Measurements from ENCODE around the gene NEK7.

The NEK7 gene

GRCh38 chr1:198270273-198270828 lies 113.6 kb downstream of the NEK7 start:
- Mint-ChIP-seq H3K36me3 (peaks cover 5% of the 10 kb centered on the region), H3K9me3 (no peaks in the 10 kb centered on the region), H3K4me1 (no peaks in the 10 kb centered on the region), H3K27ac (no peak overlapping the region), H3K4me3 (no peak overlapping the region), H3K27me3 (no peaks in the 10 kb centered on the region)
- DNase-seq (ENCODE audit: low spot score in 2 of 2), result no peak
- no peak for ATAC-seq (ENCODE audit: low read depth)

- ATAC-seq (ENCODE audit: low read depth) (no peak), DNase-seq (ENCODE audit: low spot score in 2 of 2) (no peak)
- Mint-ChIP-seq H3K4me1 (no peaks in the 10 kb centered on the region), H3K9me3 (no peaks in the 10 kb centered on the region), H3K27ac (no peak overlapping the region), H3K36me3 (peaks cover 5% of the 10 kb centered on the region), H3K27me3 (no peaks in the 10 kb centered on the region), H3K4me3 (no peak overlapping the region)
Observed at GRCh38 chr1:198271467-198271866, 114.7 kb downstream of the NEK7 start.

- H3K27me3 Mint-ChIP-seq, result no peaks in the 10 kb centered on the region
- no peak for DNase-seq (ENCODE audit: low spot score in 2 of 2)
- H3K4me1 Mint-ChIP-seq, result no peaks in the 10 kb centered on the region
- H3K4me3 Mint-ChIP-seq, result no peak overlapping the region
- no peak for ATAC-seq (ENCODE audit: low read depth)
- H3K9me3 Mint-ChIP-seq, result no peaks in the 10 kb centered on the region
- H3K36me3 Mint-ChIP-seq, result peaks cover 5% of the 10 kb centered on the region
- H3K27ac Mint-ChIP-seq, result no peak overlapping the region
Observed at GRCh38 chr1:198272492-198272891, 115.7 kb downstream of the NEK7 start.

GRCh38 chr1:198273748-198274295 lies 117.0 kb downstream of the NEK7 start:
- Mint-ChIP-seq H3K27ac (no peak overlapping the region), H3K36me3 (peaks cover 5% of the 10 kb centered on the region), H3K27me3 (no peaks in the 10 kb centered on the region), H3K9me3 (no peaks in the 10 kb centered on the region), H3K4me3 (no peak overlapping the region), H3K4me1 (no peaks in the 10 kb centered on the region)
- ATAC-seq (ENCODE audit: low read depth), result no peak
- no peak for DNase-seq (ENCODE audit: low spot score in 2 of 2)

- Mint-ChIP-seq H3K9me3 (no peaks in the 10 kb centered on the region), H3K36me3 (peaks cover 5% of the 10 kb centered on the region), H3K27me3 (no peaks in the 10 kb centered on the region), H3K4me3 (no peak overlapping the region), H3K27ac (no peak overlapping the region), H3K4me1 (no peaks in the 10 kb centered on the region)
- DNase-seq (ENCODE audit: low spot score in 2 of 2), result no peak
- no peak for ATAC-seq (ENCODE audit: low read depth)
Observed at GRCh38 chr1:198275597-198275996, 118.8 kb downstream of the NEK7 start.

GRCh38 chr1:198276241-198276640 lies 119.4 kb downstream of the NEK7 start:
- Mint-ChIP-seq H3K36me3 (no peaks in the 10 kb centered on the region), H3K27me3 (no peaks in the 10 kb centered on the region), H3K9me3 (no peaks in the 10 kb centered on the region), H3K4me1 (no peaks in the 10 kb centered on the region), H3K4me3 (no peak overlapping the region), H3K27ac (no peak overlapping the region)
- DNase-seq (ENCODE audit: low spot score in 2 of 2), result no peak
- ATAC-seq (ENCODE audit: low read depth), result no peak

GRCh38 chr1:198278943-198279342 lies 122.1 kb downstream of the NEK7 start:
- H3K36me3 Mint-ChIP-seq, result peaks cover 11% of the 10 kb centered on the region
- ATAC-seq (ENCODE audit: low read depth), result no peak
- no peaks in the 10 kb centered on the region for H3K9me3 Mint-ChIP-seq
- no peak overlapping the region for H3K4me3 Mint-ChIP-seq
- no peak overlapping the region for H3K27ac Mint-ChIP-seq
- peaks cover 11% of the 10 kb centered on the region for H3K4me1 Mint-ChIP-seq
- no peaks in the 10 kb centered on the region for H3K27me3 Mint-ChIP-seq
- no peak for DNase-seq (ENCODE audit: low spot score in 2 of 2)

- H3K9me3 Mint-ChIP-seq, result no peaks in the 10 kb centered on the region
- ATAC-seq (ENCODE audit: low read depth), result no peak
- peaks cover 13% of the 10 kb centered on the region for H3K36me3 Mint-ChIP-seq
- H3K27ac Mint-ChIP-seq, result no peak overlapping the region
- no peak overlapping the region for H3K4me3 Mint-ChIP-seq
- DNase-seq (ENCODE audit: low spot score in 2 of 2), result no peak
- no peaks in the 10 kb centered on the region for H3K27me3 Mint-ChIP-seq
- peaks cover 11% of the 10 kb centered on the region for H3K4me1 Mint-ChIP-seq
Observed at GRCh38 chr1:198280080-198280479, 123.3 kb downstream of the NEK7 start.

- Mint-ChIP-seq H3K4me1 (peaks cover 12% of the 10 kb centered on the region), H3K27ac (no peak overlapping the region), H3K9me3 (no peaks in the 10 kb centered on the region), H3K36me3 (peaks cover 16% of the 10 kb centered on the region), H3K27me3 (no peaks in the 10 kb centered on the region), H3K4me3 (no peak overlapping the region)
- DNase-seq (ENCODE audit: low spot score in 2 of 2) (no peak), ATAC-seq (ENCODE audit: low read depth) (no peak)
Observed at GRCh38 chr1:198281911-198282310, 125.1 kb downstream of the NEK7 start.

GRCh38 chr1:198283222-198283621 lies 126.4 kb downstream of the NEK7 start:
- DNase-seq (ENCODE audit: low spot score in 2 of 2), result no peak
- no peak overlapping the region for H3K4me3 Mint-ChIP-seq
- no peak for ATAC-seq (ENCODE audit: low read depth)
- H3K27ac Mint-ChIP-seq, result no peak overlapping the region
- no peaks in the 10 kb centered on the region for H3K27me3 Mint-ChIP-seq
- peaks cover 12% of the 10 kb centered on the region for H3K4me1 Mint-ChIP-seq
- peaks cover 17% of the 10 kb centered on the region for H3K36me3 Mint-ChIP-seq
- no peaks in the 10 kb centered on the region for H3K9me3 Mint-ChIP-seq

- Mint-ChIP-seq H3K4me1 (peaks cover 4% of the 10 kb centered on the region), H3K27ac (no peak overlapping the region), H3K9me3 (no peaks in the 10 kb centered on the region), H3K4me3 (no peak overlapping the region), H3K27me3 (no peaks in the 10 kb centered on the region), H3K36me3 (peaks cover 13% of the 10 kb centered on the region)
- ATAC-seq (ENCODE audit: low read depth) (no peak), DNase-seq (ENCODE audit: low spot score in 2 of 2) (no peak)
Observed at GRCh38 chr1:198287916-198288315, 131.1 kb downstream of the NEK7 start.

GRCh38 chr1:198290089-198290683 lies 133.4 kb downstream of the NEK7 start:
- no peak overlapping the region for H3K4me3 Mint-ChIP-seq
- DNase-seq (ENCODE audit: low spot score in 2 of 2), result no peak
- H3K4me1 Mint-ChIP-seq, result peaks cover 2% of the 10 kb centered on the region
- H3K9me3 Mint-ChIP-seq, result no peaks in the 10 kb centered on the region
- peaks cover 13% of the 10 kb centered on the region for H3K36me3 Mint-ChIP-seq
- H3K27me3 Mint-ChIP-seq, result no peaks in the 10 kb centered on the region
- ATAC-seq (ENCODE audit: low read depth), result no peak
- no peak overlapping the region for H3K27ac Mint-ChIP-seq

- no peak for DNase-seq (ENCODE audit: low spot score in 2 of 2)
- H3K27ac Mint-ChIP-seq, result no peak overlapping the region
- no peak for ATAC-seq (ENCODE audit: low read depth)
- H3K36me3 Mint-ChIP-seq, result peaks cover 19% of the 10 kb centered on the region
- H3K9me3 Mint-ChIP-seq, result no peaks in the 10 kb centered on the region
- no peaks in the 10 kb centered on the region for H3K27me3 Mint-ChIP-seq
- H3K4me3 Mint-ChIP-seq, result no peak overlapping the region
- H3K4me1 Mint-ChIP-seq, result peaks cover 2% of the 10 kb centered on the region
Observed at GRCh38 chr1:198291036-198291435, 134.2 kb downstream of the NEK7 start.

GRCh38 chr1:198291924-198292323 lies 135.1 kb downstream of the NEK7 start:
- Mint-ChIP-seq H3K9me3 (no peaks in the 10 kb centered on the region), H3K36me3 (peaks cover 18% of the 10 kb centered on the region), H3K27me3 (no peaks in the 10 kb centered on the region), H3K4me3 (no peak overlapping the region), H3K27ac (no peak overlapping the region), H3K4me1 (no peaks in the 10 kb centered on the region)
- ATAC-seq (ENCODE audit: low read depth) (no peak), DNase-seq (ENCODE audit: low spot score in 2 of 2) (no peak)

GRCh38 chr1:198295225-198295624 lies 138.4 kb downstream of the NEK7 start:
- no peaks in the 10 kb centered on the region for H3K9me3 Mint-ChIP-seq
- DNase-seq (ENCODE audit: low spot score in 2 of 2) (no peak), ATAC-seq (ENCODE audit: low read depth) (no peak)
- H3K4me1 Mint-ChIP-seq, result no peaks in the 10 kb centered on the region
- no peak overlapping the region for H3K27ac Mint-ChIP-seq
- H3K4me3 Mint-ChIP-seq, result no peak overlapping the region
- no peaks in the 10 kb centered on the region for H3K27me3 Mint-ChIP-seq
- H3K36me3 Mint-ChIP-seq, result peaks cover 28% of the 10 kb centered on the region
